Central memory CD8-positive, alpha-beta T cell (primary cell): ENCODE data around the gene GSC2.
A peak's percentile ranks its signal among the peaks of the same experiment; 100 is the strongest.

Experiments used
- ATAC-seq: fragments of 150-1000 bp; cut with Tn5 transposase; replicated peaks from 2 replicates; pipeline ENCODE4 v1.10.0; 2022; ENCODE audit warnings: mild to moderate bottlenecking, moderate FRiP score, moderate number of reproducible peaks; ENCODE audit not compliant: poor library complexity, severe bottlenecking; ENCODE audit errors: extremely low read depth
- DNase-seq, 2 donors: peaks; one replicate each; pipeline ENCODE4 v3.0.0; 2021; ENCODE audit warnings: low spot score in 2 of 2
- H3K27ac Mint-ChIP-seq: one replicate; pipeline ENCODE4 v1.8.0; 2022; ENCODE audit warnings: low read depth, mild to moderate bottlenecking, moderate library complexity, mixed read lengths
- H3K27me3 Mint-ChIP-seq: one replicate; pipeline ENCODE4 v1.8.0; 2022; ENCODE audit warnings: mixed read lengths
- H3K36me3 Mint-ChIP-seq: one replicate; pipeline ENCODE4 v1.8.0; 2022; ENCODE audit warnings: mild to moderate bottlenecking, moderate library complexity, mixed read lengths; ENCODE audit not compliant: insufficient read depth
- H3K4me1 Mint-ChIP-seq: one replicate; pipeline ENCODE4 v1.8.0; 2022; ENCODE audit warnings: mixed read lengths
- H3K4me3 Mint-ChIP-seq: one replicate; pipeline ENCODE4 v1.8.0; 2022; ENCODE audit warnings: mild to moderate bottlenecking, moderate library complexity, mixed read lengths
- H3K9me3 Mint-ChIP-seq: one replicate; pipeline ENCODE4 v1.8.0; 2022; ENCODE audit warnings: mixed read lengths

GSC2 gene

GRCh38 chr22:19131685-19132015 is 18.4 kb downstream of the GSC2 start:
- no peak for DNase-seq
- Mint-ChIP-seq H3K27me3 (no peaks in the 10 kb centered on the region), H3K4me1 (peaks cover 6% of the 10 kb centered on the region), H3K27ac (no peak overlapping the region), H3K36me3 (peaks cover 11% of the 10 kb centered on the region), H3K9me3 (no peaks in the 10 kb centered on the region), H3K4me3 (no peak overlapping the region)
- ATAC-seq = no peak

GRCh38 chr22:19130959-19131684 is 19.0 kb downstream of the GSC2 start, which contains the start of gene TSSK2:
Gene TSSK2 (plus strand): TSS chr22:19131308. CDS start chr22:19131400, 92 bp downstream.
- no peaks in the 10 kb centered on the region for H3K27me3 Mint-ChIP-seq

GRCh38 chr22:19129871-19130270 is 20.2 kb downstream of the GSC2 start:
- Mint-ChIP-seq H3K27ac (peak overlapping the region; percentile 58), H3K9me3 (no peaks in the 10 kb centered on the region), H3K4me3 (no peak overlapping the region)

More at GRCh38 chr22:19130959-19131684, 19.0 kb downstream of the GSC2 start, which contains the start of gene TSSK2:
- Mint-ChIP-seq H3K27ac (no peak within 1 kb of the TSS), H3K4me1 (peaks cover 6% of the 10 kb centered on the region), H3K9me3 (no peaks in the 10 kb centered on the region), H3K4me3 (no peak within 1 kb of the TSS), H3K36me3 (peaks cover 8% of the 10 kb centered on the region)
- ATAC-seq (no peak), DNase-seq (no peak)

GRCh38 chr22:19128946-19129727 is 21.0 kb downstream of the GSC2 start:
- H3K4me3 Mint-ChIP-seq = no peak overlapping the region
- no peaks in the 10 kb centered on the region for H3K4me1 Mint-ChIP-seq
- peak overlapping the region; percentile 58 for H3K27ac Mint-ChIP-seq
- no peak for ATAC-seq
- no peaks in the 10 kb centered on the region for H3K9me3 Mint-ChIP-seq
- no peaks in the 10 kb centered on the region for H3K27me3 Mint-ChIP-seq
- DNase-seq = no peak
- peaks cover 4% of the 10 kb centered on the region for H3K36me3 Mint-ChIP-seq

More at GRCh38 chr22:19129871-19130270, 20.2 kb downstream of the GSC2 start:
- no peaks in the 10 kb centered on the region for H3K4me1 Mint-ChIP-seq
- H3K27me3 Mint-ChIP-seq = no peaks in the 10 kb centered on the region
- DNase-seq = no peak
- no peak for ATAC-seq
- H3K36me3 Mint-ChIP-seq = peaks cover 5% of the 10 kb centered on the region

- DNase-seq (no peak), ATAC-seq (no peak)
- Mint-ChIP-seq H3K4me1 (peaks cover 3% of the 10 kb centered on the region), H3K9me3 (no peaks in the 10 kb centered on the region), H3K27me3 (no peaks in the 10 kb centered on the region), H3K4me3 (no peak overlapping the region), H3K36me3 (no peaks in the 10 kb centered on the region), H3K27ac (no peak overlapping the region)
Observed at GRCh38 chr22:19128009-19128401, 22.1 kb downstream of the GSC2 start.

GRCh38 chr22:19127329-19128008 is 22.6 kb downstream of the GSC2 start:
- Mint-ChIP-seq H3K27ac (no peak overlapping the region), H3K4me1 (peaks cover 9% of the 10 kb centered on the region), H3K27me3 (no peaks in the 10 kb centered on the region), H3K9me3 (no peaks in the 10 kb centered on the region), H3K4me3 (no peak overlapping the region), H3K36me3 (no peaks in the 10 kb centered on the region)
- no peak for DNase-seq
- no peak for ATAC-seq

- ATAC-seq = no peak
- Mint-ChIP-seq H3K4me3 (no peak overlapping the region), H3K27ac (no peak overlapping the region), H3K9me3 (no peaks in the 10 kb centered on the region), H3K36me3 (peaks cover under 1% of the 10 kb centered on the region), H3K27me3 (no peaks in the 10 kb centered on the region), H3K4me1 (peaks cover 10% of the 10 kb centered on the region)
- no peak for DNase-seq
Observed at GRCh38 chr22:19126309-19127273, 23.5 kb downstream of the GSC2 start.

- peaks cover 19% of the 10 kb centered on the region for H3K4me1 Mint-ChIP-seq
- no peaks in the 10 kb centered on the region for H3K9me3 Mint-ChIP-seq
- no peak overlapping the region for H3K4me3 Mint-ChIP-seq
- H3K36me3 Mint-ChIP-seq = peaks cover 4% of the 10 kb centered on the region
- no peaks in the 10 kb centered on the region for H3K27me3 Mint-ChIP-seq
- ATAC-seq (no peak), DNase-seq (no peak)
- no peak overlapping the region for H3K27ac Mint-ChIP-seq
Observed at GRCh38 chr22:19125474-19126308, 24.4 kb downstream of the GSC2 start.

GRCh38 chr22:19125011-19125410 is 25.1 kb downstream of the GSC2 start:
- H3K4me1 Mint-ChIP-seq = peaks cover 25% of the 10 kb centered on the region
- H3K27me3 Mint-ChIP-seq = no peaks in the 10 kb centered on the region
- H3K36me3 Mint-ChIP-seq = peaks cover 4% of the 10 kb centered on the region
- ATAC-seq (no peak), DNase-seq (no peak)
- H3K4me3 Mint-ChIP-seq = no peak overlapping the region
- H3K27ac Mint-ChIP-seq = no peak overlapping the region
- H3K9me3 Mint-ChIP-seq = no peaks in the 10 kb centered on the region

GRCh38 chr22:19124377-19124776 is 25.7 kb downstream of the GSC2 start:
- Mint-ChIP-seq H3K4me1 (peaks cover 30% of the 10 kb centered on the region), H3K27me3 (no peaks in the 10 kb centered on the region), H3K4me3 (no peak overlapping the region), H3K9me3 (no peaks in the 10 kb centered on the region), H3K27ac (no peak overlapping the region), H3K36me3 (peaks cover 4% of the 10 kb centered on the region)
- no peak for DNase-seq
- no peak for ATAC-seq

- Mint-ChIP-seq H3K9me3 (no peaks in the 10 kb centered on the region), H3K4me1 (peaks cover 33% of the 10 kb centered on the region), H3K27ac (no peak overlapping the region), H3K36me3 (peaks cover 4% of the 10 kb centered on the region), H3K4me3 (no peak overlapping the region), H3K27me3 (no peaks in the 10 kb centered on the region)
- DNase-seq (no peak), ATAC-seq (no peak)
Observed at GRCh38 chr22:19123936-19124335, 26.2 kb downstream of the GSC2 start.
